ELF-1 (cell line): ENCODE results near the gene AMPD3.
A peak's percentile ranks its signal among the peaks of the same experiment; 100 is the strongest.

Source experiments
- DNase-seq: peaks from one replicate; pipeline ENCODE4 v3.0.0-alpha.2; 2016; ENCODE audit warnings: low read depth, low spot score

Gene AMPD3

DNA sequence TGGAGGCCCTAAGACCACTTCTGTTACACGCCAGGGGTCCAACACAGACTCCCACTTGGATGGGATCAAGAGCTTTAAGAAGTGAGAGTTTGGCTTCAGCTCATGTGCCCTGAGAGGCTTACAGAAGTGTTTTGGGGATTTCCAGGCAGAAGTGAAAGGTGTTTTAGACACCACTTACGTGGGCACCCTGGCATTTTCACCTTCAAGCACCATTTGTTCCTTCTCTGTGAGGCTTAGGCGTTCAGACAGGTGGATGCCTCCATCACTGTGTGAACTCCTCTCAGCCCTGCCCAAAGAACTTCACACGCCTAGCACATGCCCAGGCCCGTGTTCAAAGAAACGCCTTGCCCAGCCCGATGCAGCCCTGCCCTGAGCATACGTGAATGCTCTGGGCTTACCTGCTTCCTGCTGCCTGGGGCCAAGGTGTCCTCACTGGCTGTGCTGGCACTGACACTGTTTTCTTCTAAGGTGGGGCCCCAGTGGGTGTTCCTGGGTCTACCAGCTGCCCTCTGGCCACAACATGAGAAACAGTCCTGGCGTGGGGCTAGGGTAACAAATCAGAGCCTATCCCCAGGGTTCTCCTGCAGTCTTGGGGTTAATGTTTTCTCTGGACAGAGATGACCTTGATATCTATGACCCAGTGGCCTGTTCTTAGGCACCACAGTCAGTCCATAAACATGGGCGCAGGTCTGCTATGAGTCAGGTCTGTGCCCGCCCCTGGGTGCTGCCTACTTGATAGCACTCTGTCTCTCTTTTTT, 34.0 kb downstream of the AMPD3 start:
- no peak for DNase-seq

DNA sequence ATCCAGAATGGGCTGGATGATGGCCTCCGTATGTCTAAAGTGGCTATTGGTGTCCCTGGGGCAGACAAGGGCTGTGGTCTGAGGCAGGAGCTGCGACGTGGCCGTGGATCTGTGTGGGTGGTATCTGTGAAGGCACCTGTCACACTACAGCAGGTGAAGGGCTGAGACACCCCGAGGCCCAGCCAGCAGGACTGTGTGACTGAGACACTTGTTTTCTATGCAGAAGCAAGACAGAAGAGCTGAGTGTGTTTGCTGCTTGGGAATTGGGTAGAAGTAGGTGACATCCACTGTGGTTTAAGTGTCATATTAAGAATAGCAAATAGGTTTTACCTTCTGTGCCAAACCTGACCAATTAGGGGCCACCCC, 35.0 kb downstream of the AMPD3 start:
- no peak for DNase-seq

DNA sequence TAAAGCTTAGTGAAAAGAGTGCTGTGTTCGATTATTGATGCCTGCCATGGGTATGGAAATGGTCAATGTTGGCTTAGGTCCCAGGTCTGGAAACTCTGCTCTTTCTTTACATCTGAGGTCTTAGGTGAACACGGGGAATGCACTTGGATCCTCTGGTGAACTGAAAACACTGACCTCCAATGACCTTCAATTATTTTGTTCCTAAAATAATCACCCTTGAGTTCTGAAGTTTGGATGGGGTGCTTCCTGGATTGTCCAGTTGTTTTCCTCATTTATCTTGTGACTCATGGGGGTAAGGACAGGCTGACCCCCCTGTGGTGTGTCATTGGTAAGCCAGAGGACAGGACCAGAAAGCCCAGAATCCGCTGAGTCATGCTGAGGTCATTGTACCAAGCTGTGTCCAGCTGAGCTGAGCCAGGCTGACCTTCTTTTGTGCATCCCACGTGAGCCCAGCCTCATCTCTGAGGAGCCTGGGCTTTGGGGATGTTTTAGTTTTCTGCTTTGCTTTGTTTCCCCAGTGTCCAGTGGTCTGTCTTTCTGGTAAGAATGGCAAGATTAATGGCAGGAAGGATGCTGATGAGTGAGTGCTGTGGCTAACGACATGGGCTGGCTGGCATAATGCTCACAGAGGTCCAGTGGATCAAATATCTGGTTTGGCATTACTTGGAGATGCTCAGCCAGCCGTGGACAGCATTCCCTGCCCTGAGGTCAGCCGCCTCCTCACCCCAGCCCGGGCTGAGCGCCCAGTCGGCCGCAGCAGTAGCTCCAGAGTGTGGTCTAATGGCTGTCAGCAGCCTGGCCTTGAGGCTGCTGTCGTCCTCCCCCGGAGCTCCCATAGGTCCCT, 35.6 kb downstream of the AMPD3 start:
- peak; percentile 80 for DNase-seq

DNA sequence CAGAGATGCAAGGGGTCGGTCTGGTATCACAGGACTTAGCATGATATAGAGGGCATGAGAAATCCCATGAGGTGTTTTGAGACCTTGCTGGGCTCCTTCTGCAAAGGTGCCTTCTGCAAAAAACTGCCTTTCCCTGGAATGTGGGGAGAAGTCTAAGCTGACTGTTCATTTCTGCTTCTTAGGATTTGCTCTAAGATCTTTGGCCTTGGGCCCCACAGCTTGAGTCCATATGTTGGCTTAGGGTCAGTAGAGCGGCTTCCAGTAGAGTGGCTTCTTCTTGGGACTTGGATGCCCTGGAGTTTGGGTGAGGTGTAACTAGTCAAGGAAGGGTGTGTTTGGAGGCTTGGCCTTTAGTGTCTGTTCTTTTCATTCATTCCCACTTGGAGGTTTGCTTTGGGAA, 37.0 kb downstream of the AMPD3 start:
- DNase-seq = no peak

DNA sequence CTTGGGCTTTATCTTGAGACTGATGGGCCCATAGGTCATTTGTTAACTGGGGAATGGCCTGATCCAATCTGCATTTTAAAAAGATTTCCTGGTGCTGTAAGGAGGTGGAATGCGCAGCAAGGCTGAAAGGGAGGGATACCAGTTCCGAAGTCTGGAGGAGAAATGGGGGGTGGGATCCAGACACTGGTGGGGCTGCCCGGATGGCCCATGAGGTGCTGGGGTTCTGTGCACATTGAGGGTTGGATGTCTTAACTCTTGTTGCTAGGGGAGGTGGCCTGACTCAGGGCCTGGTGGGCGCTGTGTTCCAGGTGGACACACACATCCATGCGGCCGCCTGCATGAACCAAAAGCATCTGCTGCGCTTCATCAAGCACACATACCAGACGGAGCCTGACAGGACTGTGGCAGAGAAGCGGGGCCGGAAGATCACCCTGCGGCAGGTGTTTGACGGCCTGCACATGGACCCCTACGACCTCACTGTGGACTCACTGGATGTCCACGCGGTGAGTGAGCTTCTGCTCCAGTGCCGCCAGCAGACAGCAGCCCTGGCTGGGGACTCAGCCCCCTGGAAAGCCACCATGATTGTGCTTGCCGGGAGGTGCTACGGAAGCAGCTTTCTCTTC, 38.1 kb downstream of the AMPD3 start:
- no peak for DNase-seq

DNA sequence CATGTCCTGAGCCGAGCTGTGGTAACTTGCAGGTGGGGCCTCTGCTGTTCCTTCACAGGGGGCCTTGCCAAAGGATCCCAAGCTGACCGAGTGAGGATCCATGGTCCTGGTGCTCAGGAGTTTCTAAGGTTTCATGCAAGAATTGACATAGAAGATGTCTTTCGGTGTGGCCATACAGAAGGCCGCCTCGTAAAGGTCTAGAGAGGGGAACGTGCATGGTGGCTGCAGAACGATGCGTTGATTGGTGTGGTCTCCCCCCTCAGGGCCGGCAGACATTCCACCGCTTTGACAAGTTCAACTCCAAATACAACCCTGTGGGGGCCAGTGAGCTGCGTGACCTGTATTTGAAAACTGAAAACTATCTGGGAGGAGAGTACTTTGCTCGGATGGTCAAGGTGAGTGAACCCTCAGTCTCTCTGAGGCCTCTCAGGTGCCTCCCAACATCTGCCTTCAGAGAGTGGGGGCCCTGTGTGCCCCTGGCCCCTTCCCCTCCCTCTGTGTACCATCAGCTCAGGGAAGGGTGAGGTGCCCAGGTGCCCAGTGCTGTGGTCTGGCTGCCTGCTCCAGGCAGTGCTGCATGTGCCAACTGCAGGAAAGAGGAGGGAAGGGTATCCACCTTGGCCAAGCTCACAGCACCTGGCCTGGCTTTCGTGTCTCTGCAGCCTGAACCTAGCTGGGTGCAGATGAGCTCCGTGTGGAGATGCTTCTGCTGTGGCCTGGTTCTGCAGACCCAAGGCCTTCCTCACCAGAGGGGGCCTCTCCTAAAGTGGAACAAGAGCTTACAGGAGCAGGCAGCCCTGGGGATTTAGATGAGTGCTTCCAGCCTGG, 39.8 kb downstream of the AMPD3 start:
- DNase-seq = no peak

DNA sequence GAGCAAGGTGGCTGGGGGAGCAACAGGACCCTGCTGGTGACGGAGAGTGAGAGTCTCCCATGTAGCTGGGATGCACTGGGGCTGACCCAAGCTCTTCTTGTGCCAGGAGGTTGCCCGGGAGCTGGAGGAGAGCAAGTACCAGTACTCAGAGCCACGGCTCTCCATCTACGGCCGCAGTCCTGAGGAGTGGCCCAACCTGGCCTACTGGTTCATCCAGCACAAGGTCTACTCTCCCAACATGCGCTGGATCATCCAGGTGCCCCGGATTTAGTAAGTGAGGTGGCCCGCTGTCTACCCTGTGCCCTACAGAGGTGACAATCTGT, 40.4 kb downstream of the AMPD3 start:
- DNase-seq = no peak

DNA sequence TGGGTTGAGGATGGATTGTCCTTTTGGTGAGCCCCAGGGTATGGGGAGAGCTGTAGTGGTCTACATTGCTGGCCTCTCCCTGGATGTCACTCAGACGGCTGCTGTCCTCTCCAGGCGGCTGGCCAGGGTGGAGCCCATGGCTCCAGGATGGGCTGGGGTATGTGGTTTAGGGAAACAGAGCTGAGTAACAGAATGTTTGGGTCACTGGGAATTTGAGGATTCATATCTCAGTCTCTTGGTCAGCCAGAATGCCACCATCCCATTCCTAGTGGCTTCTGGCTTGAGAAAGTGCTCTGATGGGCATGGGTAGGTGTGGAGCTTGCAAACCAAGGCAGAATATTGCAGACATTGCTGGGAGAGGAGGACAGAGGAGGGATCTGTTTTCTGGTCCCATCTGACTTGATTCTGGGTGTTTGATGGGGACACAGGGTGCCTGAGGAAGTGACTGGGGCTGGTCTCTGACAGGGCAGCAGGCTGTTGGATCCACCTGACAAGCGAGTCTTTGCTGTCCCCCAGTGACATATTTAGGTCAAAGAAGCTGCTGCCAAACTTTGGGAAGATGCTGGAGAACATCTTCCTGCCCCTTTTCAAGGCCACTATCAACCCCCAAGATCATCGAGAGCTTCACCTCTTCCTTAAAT, 41.4 kb downstream of the AMPD3 start:
- no peak for DNase-seq

DNA sequence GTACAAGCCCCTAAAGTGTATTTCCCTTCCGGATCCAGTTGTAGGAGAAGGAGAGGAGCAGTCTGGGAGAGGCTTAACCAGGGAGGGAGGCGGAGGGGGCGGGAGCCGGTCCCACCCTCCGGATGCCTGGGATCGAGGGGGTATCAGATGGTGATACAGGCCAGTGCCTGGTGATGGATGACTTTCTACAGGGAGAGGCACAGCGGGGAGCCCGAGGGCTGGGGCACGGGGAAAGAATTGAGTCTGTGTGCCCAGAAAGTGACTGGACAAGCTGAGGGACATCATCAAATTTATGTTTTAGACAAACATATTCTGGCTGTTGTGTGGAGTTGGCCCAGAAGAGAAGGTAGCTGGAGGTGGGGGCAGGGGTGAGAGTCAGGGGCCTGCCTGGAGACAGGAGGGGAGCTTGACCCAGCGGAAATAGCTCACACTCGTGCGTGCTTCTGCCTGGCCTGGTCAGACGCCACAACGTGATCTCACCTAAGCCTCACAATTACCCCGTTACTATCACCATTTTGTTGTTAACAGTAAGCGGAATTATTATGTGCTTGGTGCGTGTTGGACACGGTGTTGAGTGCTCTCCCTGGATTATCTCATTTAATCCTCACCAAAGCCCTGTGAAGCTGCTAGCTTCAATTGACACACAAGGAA, 42.4 kb downstream of the AMPD3 start:
- DNase-seq = no peak

DNA sequence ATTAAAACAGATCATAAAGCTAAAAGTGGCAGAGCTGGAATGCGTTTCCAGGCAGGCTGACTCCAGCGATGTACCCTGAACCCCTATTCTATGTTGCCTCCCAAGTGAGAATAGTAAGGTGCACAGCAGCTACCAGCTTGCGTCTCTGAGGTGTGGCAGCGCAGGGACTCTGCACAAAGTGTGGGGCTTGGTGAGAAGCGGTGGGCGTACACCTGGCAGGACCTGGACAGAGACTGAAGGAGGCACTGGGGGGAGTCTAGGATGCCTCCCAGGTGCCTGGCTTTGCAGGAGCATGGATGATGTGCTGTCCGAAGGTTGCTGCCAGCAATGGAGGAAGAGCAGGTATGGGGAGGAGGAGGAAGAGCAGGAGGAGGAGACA, 42.9 kb downstream of the AMPD3 start:
- DNase-seq = no peak

DNA sequence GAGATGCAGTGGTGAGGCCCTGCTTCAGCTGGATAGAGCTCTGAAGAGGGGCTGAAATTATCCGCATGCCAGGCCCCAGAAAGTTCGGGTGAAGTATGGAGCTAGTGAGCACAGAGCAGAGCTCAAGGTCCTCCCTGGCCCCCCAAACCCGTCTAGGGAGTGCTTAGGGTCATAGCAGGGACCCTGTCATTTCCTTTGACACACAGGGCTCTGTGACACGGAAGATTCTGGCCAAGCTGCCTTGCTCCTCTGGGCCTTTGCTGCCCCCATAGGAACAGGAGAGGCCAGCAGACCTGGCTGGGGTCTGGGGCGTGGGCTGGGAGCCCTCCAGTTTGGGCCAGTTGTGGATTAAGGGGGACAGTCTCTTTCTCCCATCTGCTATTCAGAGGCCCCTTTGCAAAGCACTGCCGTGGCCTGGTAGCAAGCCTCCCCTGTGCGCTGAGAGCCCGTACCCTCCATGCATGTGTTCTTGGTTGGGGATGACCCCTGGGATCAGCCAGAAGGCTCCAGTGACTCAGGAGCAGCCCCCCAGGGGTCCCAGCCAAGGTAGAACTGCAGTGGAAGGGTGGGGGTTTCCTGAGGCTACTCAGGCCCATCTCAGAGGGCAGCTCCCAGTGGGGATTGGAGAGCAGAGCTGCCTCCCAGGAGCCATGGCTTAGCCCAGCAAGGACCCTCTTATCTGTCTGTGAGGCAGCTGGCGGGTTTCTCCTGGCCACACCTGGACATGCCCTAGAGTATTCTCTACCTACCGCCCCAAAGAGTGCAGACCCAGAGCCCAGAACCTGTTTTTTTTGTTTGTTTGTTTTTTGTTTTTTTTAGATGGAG, 43.6 kb downstream of the AMPD3 start:
- no peak for DNase-seq

DNA sequence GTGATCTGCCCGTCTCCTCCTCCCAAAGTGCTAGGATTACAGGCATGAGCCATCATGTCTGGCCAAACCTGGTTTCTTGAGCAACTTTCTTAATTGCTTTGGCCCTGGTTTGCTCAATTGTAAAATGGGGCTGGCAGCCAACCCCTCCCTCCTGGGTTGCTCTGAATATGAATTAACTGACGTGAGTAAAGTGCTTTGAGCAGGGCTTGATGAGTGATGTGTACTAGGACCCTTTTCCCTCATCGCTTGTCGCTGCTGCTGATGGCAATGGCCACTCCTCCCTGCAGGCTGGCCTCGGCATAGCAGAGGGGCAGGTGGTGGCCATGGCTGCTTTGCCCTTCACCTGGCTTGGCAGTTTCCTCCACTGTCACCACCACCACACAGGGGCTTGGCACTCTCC, 44.4 kb downstream of the AMPD3 start:
- DNase-seq = no peak

DNA sequence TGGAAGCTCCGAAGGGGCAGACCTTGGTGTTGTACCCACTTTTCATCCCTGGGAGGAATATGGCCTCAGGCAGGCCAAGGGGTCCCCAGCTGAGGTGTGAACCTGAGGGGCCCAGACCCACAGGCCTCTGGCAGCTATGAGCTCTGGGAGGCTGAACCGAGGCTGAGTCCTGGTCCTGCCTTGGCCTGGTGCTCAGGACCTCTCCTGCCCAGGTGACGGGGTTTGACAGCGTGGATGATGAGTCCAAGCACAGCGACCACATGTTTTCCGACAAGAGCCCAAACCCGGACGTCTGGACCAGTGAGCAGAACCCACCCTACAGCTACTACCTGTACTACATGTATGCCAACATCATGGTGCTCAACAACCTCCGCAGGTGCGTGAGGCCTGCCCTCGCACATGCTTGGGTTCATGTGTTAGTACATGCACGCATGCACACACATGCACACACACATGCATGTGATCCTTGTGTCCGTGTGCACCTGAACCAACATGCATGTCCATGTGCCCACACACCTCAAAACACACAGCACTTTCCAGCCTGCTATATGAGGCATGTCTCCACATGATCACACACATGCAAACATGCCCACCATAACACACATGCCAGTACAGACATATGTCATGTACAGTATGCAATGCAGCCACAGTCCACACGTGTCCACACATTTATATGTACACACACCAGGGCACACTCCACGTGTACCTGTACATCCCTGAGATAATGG, 45.0 kb downstream of the AMPD3 start:
- DNase-seq = no peak

DNA sequence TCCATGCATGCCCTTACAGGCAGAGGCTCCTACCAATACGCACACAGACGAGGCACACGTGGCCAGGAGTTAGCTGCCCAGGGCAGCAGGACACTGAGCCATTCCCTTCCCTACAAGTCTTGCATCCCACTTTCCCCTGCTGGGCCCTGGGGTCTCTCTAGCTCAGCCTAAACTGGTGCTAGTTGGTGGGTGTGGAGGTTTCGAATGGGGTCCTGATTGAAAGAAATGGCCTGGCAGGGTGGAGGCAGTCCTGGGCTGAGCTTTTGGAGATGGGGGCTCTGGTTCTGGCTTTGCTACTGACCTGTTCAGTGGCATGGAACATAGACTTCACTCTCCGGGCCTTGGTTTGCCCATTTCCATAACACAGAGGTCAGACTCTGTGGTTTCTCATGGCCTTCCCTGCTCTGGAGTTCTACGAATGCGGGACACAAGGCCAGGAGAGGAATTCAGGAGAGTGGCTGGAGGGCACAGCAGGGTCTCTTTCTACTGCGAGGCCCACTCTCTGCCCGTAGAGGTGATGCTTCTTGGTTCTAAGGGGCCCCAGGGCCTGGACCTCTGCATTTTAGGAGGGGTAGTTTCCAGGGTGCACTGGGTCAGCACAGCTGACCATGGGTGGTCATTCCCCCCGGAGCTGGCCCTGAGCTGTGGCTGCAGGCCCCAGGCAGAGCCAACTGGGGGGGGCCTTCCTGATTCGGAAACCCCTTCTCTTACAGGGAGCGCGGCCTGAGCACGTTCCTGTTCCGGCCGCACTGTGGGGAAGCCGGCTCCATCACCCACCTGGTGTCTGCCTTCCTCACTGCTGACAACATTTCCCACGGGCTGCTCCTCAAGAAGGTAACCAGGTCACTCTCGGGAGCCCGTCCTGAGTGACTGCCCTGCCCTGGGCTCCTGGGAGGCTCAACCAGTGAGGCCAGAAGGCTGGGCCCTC, 46.0 kb downstream of the AMPD3 start:
- peak; percentile 81 for DNase-seq

DNA sequence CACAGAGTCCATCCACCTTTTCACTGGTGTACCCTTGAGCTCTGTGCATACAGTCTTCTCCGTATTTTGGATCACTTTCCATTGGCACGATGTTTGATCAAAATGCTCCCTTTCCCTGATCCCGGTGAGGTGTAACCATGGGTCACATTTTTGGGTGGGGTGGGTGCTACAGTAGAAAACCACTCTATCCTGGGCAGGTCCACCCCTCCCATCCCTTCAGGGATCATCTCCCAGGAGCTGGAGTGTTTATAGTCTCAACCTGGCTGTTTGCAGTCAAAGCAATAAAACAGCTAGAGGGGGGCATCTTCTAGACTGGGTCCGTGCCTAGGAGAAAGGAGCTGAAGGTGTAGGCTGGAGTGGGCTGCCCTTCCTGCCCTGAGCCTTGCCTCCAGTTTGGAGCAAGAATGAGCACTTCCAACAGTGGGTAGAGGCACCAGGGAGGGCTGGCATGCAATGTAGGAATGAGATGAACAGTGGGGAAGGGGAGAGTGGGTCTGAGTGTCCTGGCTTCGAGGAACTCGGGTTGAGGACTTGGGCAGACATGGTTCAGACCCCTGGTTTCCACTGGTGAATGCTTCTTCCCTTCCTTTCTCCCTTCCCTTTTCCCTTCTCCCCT, 47.1 kb downstream of the AMPD3 start:
- DNase-seq = no peak

DNA sequence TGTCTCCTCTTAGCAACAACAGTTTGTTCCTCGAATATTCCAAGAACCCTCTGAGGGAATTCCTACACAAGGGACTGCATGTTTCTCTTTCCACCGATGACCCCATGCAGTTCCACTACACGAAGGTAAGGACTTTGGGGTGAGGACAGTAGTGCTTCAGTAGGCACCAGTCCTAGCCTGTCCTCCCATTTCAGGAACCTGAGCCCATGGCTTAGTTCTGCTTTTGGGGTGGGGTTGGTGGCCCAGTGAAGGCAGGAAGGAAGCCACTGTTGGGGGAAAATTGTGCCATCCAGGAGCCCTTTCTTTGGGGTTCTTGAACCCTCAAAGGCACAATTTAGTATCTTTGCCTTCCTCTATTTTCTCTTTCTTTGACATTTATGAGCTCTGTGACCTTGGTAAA, 47.7 kb downstream of the AMPD3 start:
- DNase-seq = no peak

DNA sequence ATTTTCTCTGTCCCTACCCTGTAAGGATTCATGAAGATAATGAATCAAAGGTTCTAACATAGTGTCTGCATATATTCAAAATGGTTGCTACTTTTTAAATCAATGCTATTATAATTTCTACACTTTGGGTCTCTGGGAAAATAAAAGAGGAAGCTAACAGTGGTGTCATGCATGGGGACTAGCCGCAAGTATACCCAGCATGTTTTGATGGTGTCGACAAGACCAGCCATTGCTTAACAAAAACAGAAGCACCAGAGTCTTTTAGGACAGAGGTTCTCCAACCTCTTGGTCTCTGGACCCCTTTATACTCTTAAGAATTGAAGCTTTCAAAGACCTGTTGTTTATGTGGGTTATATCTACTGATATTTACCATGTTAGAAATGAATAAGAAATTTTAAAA, 48.2 kb downstream of the AMPD3 start:
- DNase-seq = no peak
